H1 (cell line): ENCODE results near the gene BLMH.

Source experiments
- BCL11A ChIP-seq, 2 experiments: IDR thresholded peaks; one replicate each; pipeline ENCODE4 v1.6.1; 2011; ENCODE audit warnings: low read depth in 2 of 2, low read length in 2 of 2, mild to moderate bottlenecking in 2 of 2
- CHD2 ChIP-seq: IDR thresholded peaks from 2 replicates; pipeline ENCODE4 v1.6.1; 2012; ENCODE audit warnings: low read length, improper control_type of control experiment
- CTCF ChIP-seq, 3 experiments: IDR thresholded peaks; 1 replicate in 2 of 3; 2 replicates in 1 of 3; pipeline versions ENCODE4 v1.5.1 to v1.6.1; 2011; ENCODE audit warnings: low read length in 3 of 3, mild to moderate bottlenecking in 3 of 3, inconsistent platforms in 2 of 3, low read depth in 1 of 3, moderate library complexity in 1 of 3; ENCODE audit not compliant: insufficient read depth in 1 of 3; ENCODE audit errors: control extremely low read depth in 1 of 3
- GTF2F1 ChIP-seq: IDR thresholded peaks from 2 replicates; pipeline ENCODE4 v1.6.1; 2012; ENCODE audit warnings: low read depth, low read length, improper control_type of control experiment, borderline replicate concordance
- HDAC2 ChIP-seq, 2 experiments: fragments of 300-600 bp in 1 of 2; sonication (generic) in 1 of 2; IDR thresholded peaks; 2 replicates each; pipeline ENCODE4 v1.6.1; 2011 to 2012; ENCODE audit warnings: low read depth in 2 of 2, low read length in 2 of 2, mild to moderate bottlenecking in 2 of 2, moderate library complexity in 2 of 2, borderline replicate concordance in 1 of 2, inconsistent platforms in 1 of 2
- PHF8 ChIP-seq: fragments of 200-600 bp; sonication (generic); conservative IDR thresholded peaks from 2 replicates; pipeline ENCODE4 v1.7.1; 2012; ENCODE audit warnings: low read depth, mild to moderate bottlenecking, inconsistent platforms, low read length, moderate library complexity
- POLR2A ChIP-seq, 2 experiments: IDR thresholded peaks; 1 replicate in 1 of 2; 2 replicates in 1 of 2; pipeline ENCODE4 v1.6.1; 2011; ENCODE audit warnings: low read depth in 2 of 2, low read length in 2 of 2, mild to moderate bottlenecking in 2 of 2; ENCODE audit errors: control extremely low read depth in 1 of 2
- POLR2AphosphoS5 ChIP-seq: IDR thresholded peaks from 2 replicates; pipeline ENCODE4 v1.6.1; 2011; ENCODE audit warnings: low read depth, low read length
- SP1 ChIP-seq: IDR thresholded peaks from 2 replicates; pipeline ENCODE4 v1.6.1; 2011; ENCODE audit warnings: low read depth, low read length
- USF2 ChIP-seq: IDR thresholded peaks from 2 replicates; pipeline ENCODE4 v1.6.1; 2011; ENCODE audit warnings: low read length, improper control_type of control experiment
- YY1 ChIP-seq: IDR thresholded peaks from 2 replicates; pipeline ENCODE4 v1.6.1; 2011; ENCODE audit warnings: low read depth, mild to moderate bottlenecking, low read length
- TF ChIP-seq, protein P1 (sequence below): IDR thresholded peaks from 2 replicates; pipeline ENCODE4 v1.6.1; 2012; ENCODE audit warnings: inconsistent platforms

DNA sequence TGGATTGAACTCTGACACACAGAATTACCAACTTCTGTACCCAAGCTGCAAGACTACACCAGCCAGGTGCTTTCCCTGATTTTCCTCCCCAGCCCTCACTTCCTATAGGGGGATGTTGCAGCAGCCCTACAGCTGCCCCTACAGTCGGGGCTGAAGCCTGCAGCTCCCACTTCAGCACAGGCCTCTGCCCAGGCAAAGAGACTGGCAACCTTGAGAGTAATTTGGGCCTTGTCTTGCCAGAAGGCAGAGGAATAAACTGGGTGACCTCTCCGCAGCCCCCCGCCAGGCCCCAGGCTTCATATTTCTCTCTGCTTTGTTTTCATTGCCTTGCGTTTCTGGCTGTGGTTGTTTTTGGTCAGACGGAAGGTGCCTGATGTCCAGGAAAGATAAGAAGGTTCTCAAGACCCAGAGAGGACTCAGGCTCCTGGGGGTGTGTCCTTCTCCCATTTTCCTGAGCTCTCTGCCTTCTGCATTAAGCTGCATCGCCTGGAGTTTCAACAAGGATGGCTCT is 88.2 kb downstream of the BLMH start:
- peak; percentile 57 to 71 (median 67) for TF ChIP-seq CTCF (IDR thresholded peaks at IDR 0.05; ENCODE audit: control extremely low read depth in 1 of 3, insufficient read depth in 1 of 3, low read depth in 1 of 3, low read length in 3 of 3)
- TF ChIP-seq POLR2AphosphoS5, result no peak
- TF ChIP-seq POLR2A (IDR thresholded peaks at IDR 0.05; ENCODE audit: control extremely low read depth in 1 of 2, low read depth in 2 of 2, low read length in 2 of 2), result no peak
- no peak for TF ChIP-seq HDAC2 (IDR thresholded peaks at IDR 0.05; ENCODE audit: borderline replicate concordance in 1 of 2, low read depth in 2 of 2, low read length in 2 of 2)
- no peak for TF ChIP-seq PHF8
- TF ChIP-seq, protein P1, sequence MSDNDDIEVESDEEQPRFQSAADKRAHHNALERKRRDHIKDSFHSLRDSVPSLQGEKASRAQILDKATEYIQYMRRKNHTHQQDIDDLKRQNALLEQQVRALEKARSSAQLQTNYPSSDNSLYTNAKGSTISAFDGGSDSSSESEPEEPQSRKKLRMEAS, result no peak
- TF ChIP-seq GTF2F1, result no peak
- no peak for TF ChIP-seq BCL11A (IDR thresholded peaks at IDR 0.05; ENCODE audit: low read depth in 2 of 2, low read length in 2 of 2)
- no peak for TF ChIP-seq YY1
- no peak for TF ChIP-seq USF2
- TF ChIP-seq CHD2, result no peak
- no peak for TF ChIP-seq SP1
